A673 (cell line): Measurements from ENCODE around the gene NINJ2. TPM values are rescaled to one million over a fixed set of nuclear protein-coding genes. Genes with fewer than 3 reads are reported as not detected.

Experiments used
- BruUV-seq: library from RNA; stranded (reverse); fragments of 400-500 nt; replicated peaks from 2 replicates; lab custom pipeline; 2021; lab: Mats Ljungman, UMichigan
- CTCF ChIA-PET: fragments of 300-600 bp; sonication (Branson Sonifier 250); formaldehyde crosslinking; loops from one replicate; lab custom pipeline; 2022; ENCODE audit warnings: antibody characterized with exemption; lab: Charles Lee
- POLR2A ChIA-PET: fragments of 300-600 bp; sonication (Branson Sonifier 250); formaldehyde crosslinking; loops from one replicate; lab custom pipeline; 2022; ENCODE audit warnings: antibody characterized with exemption; ENCODE audit not compliant: low non-redundant PET; lab: Charles Lee
- DNase-seq: peaks from one replicate; pipeline ENCODE4 v3.0.0-alpha.2; 2015; ENCODE audit warnings: low spot score
- H3K27ac ChIP-seq: fragments of 200-600 bp; sonication (generic); 2 replicates; pipeline ENCODE4 v1.5.1; 2016; ENCODE audit warnings: mixed run types, low read depth, mild to moderate bottlenecking, mixed read lengths, antibody characterized with exemption, low read length; ENCODE audit not compliant: poor library complexity, severe bottlenecking
- H3K27me3 ChIP-seq: fragments of 200-600 bp; sonication (generic); replicated peaks from 2 replicates; pipeline ENCODE4 v1.6.1; 2017; ENCODE audit warnings: mixed run types, low read depth, mild to moderate bottlenecking, mixed read lengths, antibody characterized with exemption, low read length; ENCODE audit not compliant: insufficient read depth, poor library complexity
- H3K36me3 ChIP-seq: fragments of 200-600 bp; sonication (generic); 2 replicates; pipeline ENCODE4 v1.6.1; 2016; ENCODE audit warnings: mixed run types, mild to moderate bottlenecking, mixed read lengths, antibody characterized with exemption, low read length; ENCODE audit not compliant: insufficient read depth, poor library complexity, severe bottlenecking
- H3K4me1 ChIP-seq: fragments of 200-600 bp; sonication (generic); 2 replicates; pipeline ENCODE4 v1.6.1; 2017; ENCODE audit warnings: mixed run types, mild to moderate bottlenecking, mixed read lengths, antibody characterized with exemption, low read length; ENCODE audit not compliant: insufficient read depth, poor library complexity, severe bottlenecking
- H3K4me3 ChIP-seq: fragments of 200-600 bp; sonication (generic); 2 replicates; pipeline ENCODE4 v1.5.1; 2016; ENCODE audit warnings: low read depth, mixed run types, mild to moderate bottlenecking, mixed read lengths, low read length; ENCODE audit not compliant: poor library complexity, severe bottlenecking
- H3K9me3 ChIP-seq: fragments of 200-600 bp; sonication (generic); 2 replicates; pipeline ENCODE4 v1.6.1; 2016; ENCODE audit warnings: mixed run types, low read depth, mild to moderate bottlenecking, mixed read lengths, antibody characterized with exemption, low read length; ENCODE audit not compliant: poor library complexity, severe bottlenecking
- EZH2 ChIP-seq: fragments of 200-600 bp; sonication (generic); IDR thresholded peaks from 2 replicates; pipeline ENCODE4 v1.6.1; 2017; ENCODE audit warnings: borderline replicate concordance, low read depth, mild to moderate bottlenecking, mixed read lengths, antibody characterized with exemption, low read length; ENCODE audit not compliant: poor library complexity, severe bottlenecking
- intact Hi-C: fragments of 100-400 bp; cut with micrococcal nuclease; formaldehyde crosslinking; loops from one replicate; pipeline ENCODE4 v1.10.0; 2022; ENCODE audit not compliant: unreplicated experiment
- total RNA-seq: library from RNA; stranded (reverse); gene quantifications from 2 replicates; pipeline ENCODE4 v1.2.3, GENCODE V29; 2021
- TF ChIP-seq, protein P1 (sequence below): fragments of 300-800, 200-600 bp; sonication (generic); conservative IDR thresholded peaks from 2 replicates; pipeline ENCODE4 v1.5.1; 2017; ENCODE audit warnings: low read depth, mild to moderate bottlenecking, antibody characterized with exemption, low read length, moderate library complexity, mixed read lengths

Gene NINJ2
- total RNA-seq, 1 experiment from 2014 or later: not detected

DNA sequence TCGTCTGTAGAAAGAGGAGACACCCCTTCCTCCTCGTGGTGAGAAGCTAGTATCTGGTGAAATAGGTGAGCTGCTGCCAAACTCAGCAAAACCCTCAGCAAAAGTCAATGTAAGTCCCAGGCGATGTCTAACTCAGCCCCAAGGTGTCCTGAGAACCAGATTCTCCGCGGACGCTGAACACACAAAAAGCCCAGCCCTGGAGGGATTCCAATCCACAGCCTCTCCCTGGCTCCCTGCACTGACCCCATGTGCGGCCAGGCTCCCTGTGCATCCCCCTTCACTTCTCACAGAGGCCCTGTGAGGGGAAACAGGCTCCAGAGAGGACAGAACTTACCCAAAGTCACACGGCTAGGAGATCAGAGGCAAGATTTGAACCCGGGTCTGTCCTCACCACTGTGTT is 81.5 kb downstream of the NINJ2 start:
- Histone ChIP-seq H3K9me3 (no peaks in the 10 kb centered on the region), H3K27me3 (no peaks in the 10 kb centered on the region), H3K4me3 (no peak overlapping the region), H3K27ac (no peak overlapping the region), H3K36me3 (no peaks in the 10 kb centered on the region), H3K4me1 (peaks cover 10% of the 10 kb centered on the region)
- ChIA-PET CTCF (no interaction called here), POLR2A (no interaction called here)
- intact Hi-C loops: no loop called here
- TF ChIP-seq, protein P1, sequence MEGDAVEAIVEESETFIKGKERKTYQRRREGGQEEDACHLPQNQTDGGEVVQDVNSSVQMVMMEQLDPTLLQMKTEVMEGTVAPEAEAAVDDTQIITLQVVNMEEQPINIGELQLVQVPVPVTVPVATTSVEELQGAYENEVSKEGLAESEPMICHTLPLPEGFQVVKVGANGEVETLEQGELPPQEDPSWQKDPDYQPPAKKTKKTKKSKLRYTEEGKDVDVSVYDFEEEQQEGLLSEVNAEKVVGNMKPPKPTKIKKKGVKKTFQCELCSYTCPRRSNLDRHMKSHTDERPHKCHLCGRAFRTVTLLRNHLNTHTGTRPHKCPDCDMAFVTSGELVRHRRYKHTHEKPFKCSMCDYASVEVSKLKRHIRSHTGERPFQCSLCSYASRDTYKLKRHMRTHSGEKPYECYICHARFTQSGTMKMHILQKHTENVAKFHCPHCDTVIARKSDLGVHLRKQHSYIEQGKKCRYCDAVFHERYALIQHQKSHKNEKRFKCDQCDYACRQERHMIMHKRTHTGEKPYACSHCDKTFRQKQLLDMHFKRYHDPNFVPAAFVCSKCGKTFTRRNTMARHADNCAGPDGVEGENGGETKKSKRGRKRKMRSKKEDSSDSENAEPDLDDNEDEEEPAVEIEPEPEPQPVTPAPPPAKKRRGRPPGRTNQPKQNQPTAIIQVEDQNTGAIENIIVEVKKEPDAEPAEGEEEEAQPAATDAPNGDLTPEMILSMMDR: no peak
- TF ChIP-seq EZH2: no peak
- BruUV-seq: no TSS peak
- DNase-seq: no peak

DNA sequence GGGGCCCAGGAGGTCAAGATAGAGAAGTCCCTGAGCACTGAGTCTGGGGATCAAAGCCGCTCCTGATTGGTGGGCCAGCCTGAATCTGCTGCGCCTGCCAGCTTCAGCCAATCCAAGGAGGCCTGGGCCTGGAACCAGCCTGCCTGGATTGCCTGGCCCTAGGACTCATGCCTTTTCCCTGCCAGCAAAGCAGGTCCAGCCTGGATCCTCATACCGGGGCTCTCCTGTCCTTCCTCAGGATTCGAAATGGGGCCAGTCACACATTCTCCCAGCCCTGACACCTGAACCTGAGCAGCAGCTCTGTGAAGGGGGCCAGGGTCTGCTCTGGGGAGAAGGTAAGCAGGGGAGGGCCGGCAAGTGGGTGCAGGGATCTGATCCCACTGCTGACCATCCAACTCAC is 81.9 kb downstream of the NINJ2 start:
- Histone ChIP-seq H3K9me3 (no peaks in the 10 kb centered on the region), H3K4me1 (peaks cover 10% of the 10 kb centered on the region), H3K36me3 (no peaks in the 10 kb centered on the region), H3K27ac (no peak overlapping the region), H3K27me3 (no peaks in the 10 kb centered on the region), H3K4me3 (no peak overlapping the region)
- intact Hi-C loops: no loop called here
- TF ChIP-seq, protein P1: no peak
- no peak for TF ChIP-seq EZH2
- POLR2A ChIA-PET: no interaction called here
- no peak for DNase-seq
- CTCF ChIA-PET: no interaction called here
- no TSS peak for BruUV-seq

DNA sequence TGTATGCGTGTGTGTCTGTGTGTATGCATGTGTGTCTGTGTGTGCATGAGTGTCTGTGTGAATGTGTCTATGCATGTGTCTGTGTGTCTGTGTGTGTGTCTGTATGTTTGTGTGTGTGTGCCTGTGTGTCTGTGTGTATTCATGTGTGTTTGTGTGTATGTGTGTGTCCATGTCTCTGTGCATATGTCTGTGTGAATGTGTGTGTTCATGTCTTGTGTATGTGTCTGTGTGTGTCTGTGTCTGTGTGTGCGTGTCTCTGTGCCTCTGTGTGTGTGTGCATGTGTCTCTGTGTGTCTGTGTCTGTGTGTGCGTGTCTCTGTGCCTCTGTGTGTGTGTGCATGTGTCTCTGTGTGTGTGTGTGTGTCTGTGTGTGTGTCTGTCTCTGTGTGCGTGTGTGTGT is 82.4 kb downstream of the NINJ2 start:
- intact Hi-C loops: no loop called here

More for the DNA sequence above, 82.4 kb downstream of the NINJ2 start:
- no peak for DNase-seq
- TF ChIP-seq EZH2: no peak
- TF ChIP-seq, protein P1: no peak
- Histone ChIP-seq H3K36me3 (no peaks in the 10 kb centered on the region), H3K4me3 (no peak overlapping the region), H3K4me1 (peaks cover 15% of the 10 kb centered on the region), H3K27me3 (no peaks in the 10 kb centered on the region), H3K9me3 (no peaks in the 10 kb centered on the region), H3K27ac (no peak overlapping the region)
- BruUV-seq: no TSS peak
- CTCF ChIA-PET: no interaction called here
- POLR2A ChIA-PET: no interaction called here
